ENCODE results near the gene LAMTOR4.

LAMTOR4 gene

GRCh38 chr7:100148559-100149328, at the start of gene LAMTOR4:
Gene LAMTOR4 (plus strand): TSS chr7:100148918. CDS start chr7:100148973, 55 bp downstream.
- peak; percentile 89 to 94 for DNase-seq (ENCODE audit: low read depth in 2 of 2)

- no peak for DNase-seq (ENCODE audit: low read depth in 2 of 2)
These were observed 49.3 kb upstream of the LAMTOR4 start for GRCh38 chr7:100099452-100099851.

GRCh38 chr7:100100420-100101015, 48.2 kb upstream of the LAMTOR4 start:
- peak; percentile 74 to 80 for DNase-seq (ENCODE audit: low read depth in 2 of 2)

GRCh38 chr7:100101016-100101862, 47.5 kb upstream of the LAMTOR4 start, which contains the start of the genes AP4M1 and MCM7:
Gene AP4M1 (plus strand): TSS chr7:100101643. CDS start chr7:100101715, 72 bp downstream.
Gene MCM7 (minus strand): TSS chr7:100101397. CDS start chr7:100101294, 103 bp downstream.
- peak; percentile 90 to 91 for DNase-seq (ENCODE audit: low read depth in 2 of 2)

GRCh38 chr7:100102950-100103840, 45.5 kb upstream of the LAMTOR4 start:
- no peak for DNase-seq (ENCODE audit: low read depth in 2 of 2)

- DNase-seq (ENCODE audit: low read depth in 2 of 2): no peak
These were observed 43.2 kb upstream of the LAMTOR4 start for GRCh38 chr7:100105534-100105933.

GRCh38 chr7:100106633-100107032, 42.1 kb upstream of the LAMTOR4 start:
- DNase-seq (ENCODE audit: low read depth in 2 of 2): no peak

GRCh38 chr7:100107125-100107737, 41.5 kb upstream of the LAMTOR4 start:
- no peak for DNase-seq (ENCODE audit: low read depth in 2 of 2)

- no peak for DNase-seq (ENCODE audit: low read depth in 2 of 2)
These were observed 40.8 kb upstream of the LAMTOR4 start for GRCh38 chr7:100107890-100108289.

GRCh38 chr7:100109521-100110163, 39.1 kb upstream of the LAMTOR4 start:
- DNase-seq (ENCODE audit: low read depth in 2 of 2): no peak

- no peak for DNase-seq (ENCODE audit: low read depth in 2 of 2)
These were observed 37.6 kb upstream of the LAMTOR4 start for GRCh38 chr7:100111156-100111555.

- DNase-seq (ENCODE audit: low read depth in 2 of 2): no peak
These were observed 36.8 kb upstream of the LAMTOR4 start for GRCh38 chr7:100111914-100112313.

GRCh38 chr7:100115026-100115425, 33.7 kb upstream of the LAMTOR4 start:
- no peak for DNase-seq (ENCODE audit: low read depth in 2 of 2)

- DNase-seq (ENCODE audit: low read depth in 2 of 2): no peak
These were observed 30.2 kb upstream of the LAMTOR4 start for GRCh38 chr7:100118388-100119071.

- DNase-seq (ENCODE audit: low read depth in 2 of 2): peak; percentile 94
These were observed 29.4 kb upstream of the LAMTOR4 start, which contains the start of the genes CNPY4 and TAF6 for GRCh38 chr7:100119072-100119969. Gene CNPY4 (plus strand): TSS chr7:100119634. CDS start chr7:100119745, 111 bp downstream. Gene TAF6 (minus strand): TSS chr7:100119358. CDS start chr7:100114209, 5,149 bp downstream.

- peak; percentile 41 to 48 for DNase-seq (ENCODE audit: low read depth in 2 of 2)
These were observed 28.6 kb upstream of the LAMTOR4 start for GRCh38 chr7:100119970-100120732.

- DNase-seq (ENCODE audit: low read depth in 2 of 2): no peak
These were observed 28.0 kb upstream of the LAMTOR4 start for GRCh38 chr7:100120733-100121036.

GRCh38 chr7:100122067-100122466, 26.7 kb upstream of the LAMTOR4 start:
- no peak for DNase-seq (ENCODE audit: low read depth in 2 of 2)

Data from stimulated activated CD4-positive, alpha-beta T cell treated with anti-CD3 and anti-CD28 coated beads, Interleukin-1b, Interleukin-23, amount 100 ng/mL, for 4 hours (primary cell).